CD4-positive, CD25-positive, alpha-beta regulatory T cell (primary cell): ENCODE results near the gene SLC16A8. TPM values are rescaled to one million over a fixed set of nuclear protein-coding genes. Genes with fewer than 3 reads are reported as not detected.
"Not testable (repeated sequence)": the region's sequence is repeated elsewhere in the genome, so short reads cannot be mapped to it uniquely, and the experiment has no call there.

Source experiments
- ATAC-seq, 2 donors: fragments of 150-1000 bp; cut with Tn5 transposase; one replicate each; pipeline ENCODE4 v1.10.0; 2021; ENCODE audit warnings: low read depth in 2 of 2, moderate number of reproducible peaks in 2 of 2, moderate library complexity in 1 of 2
- DNase-seq, 3 donors: peaks; one replicate each; pipeline versions ENCODE4 v3.0.0 to v3.0.0-alpha.2; 2012 to 2022; ENCODE audit warnings: mixed read lengths in 1 of 3
- H3K27ac ChIP-seq: one replicate; pipeline ENCODE4 v1.7.0; 2013; ENCODE audit warnings: mild to moderate bottlenecking, low read length; ENCODE audit not compliant: insufficient read depth, poor library complexity, severe bottlenecking
- H3K27me3 ChIP-seq: one replicate; pipeline ENCODE4 v1.7.0; 2013; ENCODE audit warnings: low read length; ENCODE audit not compliant: control insufficient read depth, insufficient read depth
- H3K36me3 ChIP-seq: one replicate; pipeline ENCODE4 v1.7.0; 2013; ENCODE audit warnings: mild to moderate bottlenecking, low read length, moderate library complexity; ENCODE audit not compliant: control insufficient read depth, insufficient read depth
- H3K4me1 ChIP-seq: 2 replicates; pipeline ENCODE4 v1.7.0; 2013; ENCODE audit warnings: mild to moderate bottlenecking, low read length; ENCODE audit not compliant: insufficient read depth, control insufficient read depth, poor library complexity, severe bottlenecking
- H3K4me3 ChIP-seq: one replicate; pipeline ENCODE4 v1.7.0; 2013; ENCODE audit warnings: low read depth, mild to moderate bottlenecking, low read length, moderate library complexity
- H3K9me3 ChIP-seq, 2 experiments: 1 replicate in 1 of 2; 2 replicates in 1 of 2; pipeline ENCODE4 v1.7.0; 2013; ENCODE audit warnings: low read length in 2 of 2, mild to moderate bottlenecking in 1 of 2, moderate library complexity in 1 of 2; ENCODE audit not compliant: control insufficient read depth in 2 of 2
- H3K27ac Mint-ChIP-seq, 3 donors: one replicate each; pipeline ENCODE4 v1.8.0; 2020 to 2022; ENCODE audit warnings: mild to moderate bottlenecking in 3 of 3, mixed read lengths in 3 of 3, moderate library complexity in 2 of 3
- H3K27me3 Mint-ChIP-seq: one replicate; pipeline ENCODE4 v1.8.0; 2022; ENCODE audit warnings: mild to moderate bottlenecking, mixed read lengths
- H3K36me3 Mint-ChIP-seq: one replicate; pipeline ENCODE4 v1.8.0; 2020; ENCODE audit warnings: mixed read lengths
- H3K4me1 Mint-ChIP-seq, 4 donors: one replicate each; pipeline ENCODE4 v1.8.0; 2020 to 2022; ENCODE audit warnings: mixed read lengths in 4 of 4, mild to moderate bottlenecking in 1 of 4
- H3K4me3 Mint-ChIP-seq, 4 donors: one replicate each; pipeline ENCODE4 v1.8.0; 2020 to 2022; ENCODE audit warnings: mild to moderate bottlenecking in 4 of 4, mixed read lengths in 4 of 4, moderate library complexity in 3 of 4
- H3K9me3 Mint-ChIP-seq, 7 donors: one replicate each; pipeline ENCODE4 v1.8.0; 2020 to 2022; ENCODE audit warnings: mixed read lengths in 7 of 7, mild to moderate bottlenecking in 3 of 7, moderate library complexity in 2 of 7
- polyA plus RNA-seq, 4 donors: library from polyadenylated mRNA; unstranded; fragments of 300-500 nt; fragmentation: Illumina TruSeq; gene quantifications; one replicate each; pipeline ENCODE4 v1.2.3, GENCODE V29; 2021
- total RNA-seq: library from RNA; stranded (reverse); gene quantifications from one replicate; pipeline ENCODE4 v1.2.3, GENCODE V29; 2022

SLC16A8 gene
- total and polyA plus RNA-seq, 5 donors from 2014 or later = not detected

- no peaks in the 10 kb centered on the region for H3K4me1 ChIP-seq
- H3K27ac Mint-ChIP-seq = no peak overlapping the region
- H3K36me3 ChIP-seq = peaks cover 3% of the 10 kb centered on the region
- H3K4me3 ChIP-seq = no peak overlapping the region
- DNase-seq (no peak), ATAC-seq (no peak)
- no peak overlapping the region for H3K27ac ChIP-seq
- H3K27me3 Mint-ChIP-seq = peaks cover 5% of the 10 kb centered on the region
- H3K4me1 Mint-ChIP-seq = peaks cover 2 to 7% (median 4%) of the 10 kb centered on the region in 4 donors
- H3K9me3 ChIP-seq = no peaks in the 10 kb centered on the region
- no peaks in the 10 kb centered on the region for H3K27me3 ChIP-seq
- H3K4me3 Mint-ChIP-seq = no peak overlapping the region
- H3K9me3 Mint-ChIP-seq = no peaks in the 10 kb centered on the region
- H3K36me3 Mint-ChIP-seq = peaks cover 14% of the 10 kb centered on the region
Measured at GRCh38 chr22:38118182-38118581, 34.2 kb upstream of the SLC16A8 start.

DNA sequence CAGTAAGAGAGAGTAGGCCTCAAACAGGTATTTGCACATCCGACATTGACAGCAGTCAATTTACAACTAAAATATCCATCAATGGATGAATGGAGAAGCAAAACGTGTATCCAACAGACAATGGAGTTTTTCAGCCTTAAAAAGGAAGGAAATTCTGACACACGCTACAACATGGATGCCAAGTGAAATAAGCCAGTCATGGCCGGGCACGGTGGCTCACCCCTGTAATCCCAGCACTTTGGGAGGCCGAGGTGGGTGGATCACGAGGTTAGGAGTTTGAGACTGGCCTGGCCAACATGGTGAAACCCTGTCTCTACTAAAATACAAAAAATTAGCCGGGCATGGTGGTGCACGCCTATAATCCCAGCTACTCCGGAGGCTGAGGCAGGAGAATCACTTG lies 33.6 kb upstream of the SLC16A8 start:
- ATAC-seq, H3K36me3 ChIP-seq, H3K4me1 Mint-ChIP-seq, H3K27ac ChIP-seq, H3K4me1 ChIP-seq, DNase-seq, H3K4me3 Mint-ChIP-seq, H3K27me3 ChIP-seq, H3K27me3 Mint-ChIP-seq, H3K9me3 ChIP-seq, H3K4me3 ChIP-seq, H3K9me3 Mint-ChIP-seq, H3K27ac Mint-ChIP-seq: not testable (repeated sequence)
- H3K36me3 Mint-ChIP-seq = peaks cover 16% of the 10 kb centered on the region

- Mint-ChIP-seq H3K27me3 (peaks cover 5% of the 10 kb centered on the region), H3K9me3 (peaks cover 0 to 1% (median 0%) of the 10 kb centered on the region in 7 donors), H3K4me1 (peaks cover 2 to 7% (median 4%) of the 10 kb centered on the region in 4 donors), H3K4me3 (no peak overlapping the region), H3K27ac (no peak overlapping the region), H3K36me3 (peaks cover 16% of the 10 kb centered on the region)
- Histone ChIP-seq H3K36me3 (peaks cover 3% of the 10 kb centered on the region), H3K27me3 (no peaks in the 10 kb centered on the region), H3K4me3 (no peak overlapping the region), H3K4me1 (no peaks in the 10 kb centered on the region), H3K27ac (no peak overlapping the region), H3K9me3 (no peaks in the 10 kb centered on the region)
- ATAC-seq (no peak), DNase-seq (no peak)
Measured at GRCh38 chr22:38115423-38116205, 31.6 kb upstream of the SLC16A8 start.

DNA sequence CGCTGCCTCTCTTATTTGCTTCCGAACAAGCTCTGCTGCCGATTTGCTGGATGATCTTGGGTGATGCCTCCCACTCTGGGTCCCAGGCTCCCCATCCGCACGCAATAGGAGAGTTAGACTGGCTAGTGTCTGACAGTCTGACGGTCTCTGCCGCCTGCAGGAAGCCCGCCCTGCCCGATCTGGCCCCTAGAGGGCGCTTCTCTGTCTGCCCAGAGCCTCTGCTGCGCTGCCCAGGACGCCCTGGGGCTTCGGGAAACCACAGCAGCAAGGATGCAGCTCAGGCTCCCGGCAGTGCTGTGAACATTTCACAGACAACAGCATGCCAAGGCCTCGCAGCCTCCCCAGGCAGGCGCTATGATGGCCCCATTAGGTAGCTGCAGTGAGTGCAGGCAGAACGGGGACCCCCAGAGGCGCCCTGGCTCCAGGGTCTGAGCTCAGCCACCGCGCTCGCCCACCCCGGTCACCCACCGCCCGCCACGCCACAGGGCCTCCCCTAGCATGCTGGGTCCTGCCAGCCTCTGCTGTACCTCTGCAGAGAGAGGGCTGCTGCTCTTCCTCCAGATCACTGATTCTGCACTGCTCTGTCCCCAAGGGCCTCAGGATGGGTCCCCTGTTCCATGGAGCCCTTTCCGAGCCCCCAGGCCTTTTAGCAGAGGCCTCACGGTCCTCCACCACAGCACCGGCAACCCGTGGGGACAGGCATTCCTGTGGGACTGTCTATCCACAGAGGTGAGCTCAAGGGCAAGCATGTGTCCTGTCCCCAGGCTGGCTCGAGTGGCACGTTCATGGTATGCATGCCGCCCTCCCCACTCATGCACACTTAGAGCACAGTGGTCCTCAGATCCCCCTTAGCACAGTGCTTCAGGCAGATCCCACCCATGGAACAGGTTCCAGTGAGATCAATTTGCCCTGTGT lies 30.8 kb upstream of the SLC16A8 start:
- Histone ChIP-seq H3K4me3 (no peak overlapping the region), H3K4me1 (no peaks in the 10 kb centered on the region), H3K36me3 (peaks cover 3% of the 10 kb centered on the region), H3K27me3 (no peaks in the 10 kb centered on the region), H3K27ac (no peak overlapping the region), H3K9me3 (no peaks in the 10 kb centered on the region)
- Mint-ChIP-seq H3K4me1 (peaks cover 2 to 7% (median 4%) of the 10 kb centered on the region in 4 donors), H3K9me3 (peaks cover 0 to 1% (median 0%) of the 10 kb centered on the region in 7 donors), H3K27me3 (peaks cover 5% of the 10 kb centered on the region), H3K27ac (peak overlapping the region in 1 of 3 donors; percentile 31), H3K4me3 (peak overlapping the region in 2 of 4 donors; percentile 51 to 72), H3K36me3 (peaks cover 14% of the 10 kb centered on the region)
- DNase-seq (peak; percentile 42 to 70 (median 62)), ATAC-seq (peak; percentile 62 to 70)

DNA sequence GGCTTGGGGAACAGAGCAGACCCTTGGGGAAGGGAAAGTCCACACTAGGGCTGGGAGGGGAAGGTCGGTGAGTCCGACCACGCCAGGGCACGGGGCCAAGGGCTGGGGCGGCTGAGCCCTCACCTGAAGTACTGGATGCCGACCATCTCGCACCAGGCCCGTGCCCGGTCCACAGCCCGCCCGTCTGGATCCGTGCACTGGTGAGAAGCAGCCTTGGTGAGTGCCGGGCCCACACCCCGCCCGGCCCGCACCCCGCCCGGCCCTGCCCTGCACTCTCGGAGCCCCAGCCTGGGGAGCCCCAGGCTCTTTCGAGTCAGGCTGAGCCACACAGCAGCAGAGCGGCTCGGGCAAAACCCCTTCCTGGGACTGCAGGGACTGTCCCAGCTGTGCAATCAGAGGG lies 28.4 kb upstream of the SLC16A8 start:
- Mint-ChIP-seq H3K4me3 (no peak overlapping the region), H3K36me3 (peaks cover 10% of the 10 kb centered on the region), H3K4me1 (peaks cover 2 to 7% (median 4%) of the 10 kb centered on the region in 4 donors), H3K27ac (no peak overlapping the region), H3K9me3 (peaks cover 0 to 1% (median 0%) of the 10 kb centered on the region in 7 donors), H3K27me3 (peaks cover 10% of the 10 kb centered on the region)
- no peak overlapping the region for H3K4me3 ChIP-seq
- peaks cover 3% of the 10 kb centered on the region for H3K36me3 ChIP-seq
- DNase-seq (no peak), ATAC-seq (no peak)
- H3K9me3 ChIP-seq = no peaks in the 10 kb centered on the region
- no peak overlapping the region for H3K27ac ChIP-seq
- no peaks in the 10 kb centered on the region for H3K27me3 ChIP-seq
- H3K4me1 ChIP-seq = no peaks in the 10 kb centered on the region

GRCh38 chr22:38111925-38112355 lies 28.0 kb upstream of the SLC16A8 start:
- peaks cover 10% of the 10 kb centered on the region for H3K36me3 Mint-ChIP-seq
- peaks cover 10% of the 10 kb centered on the region for H3K27me3 Mint-ChIP-seq
- Histone ChIP-seq H3K9me3 (no peaks in the 10 kb centered on the region), H3K36me3 (peaks cover 3% of the 10 kb centered on the region), H3K4me3 (no peak overlapping the region), H3K27ac (no peak overlapping the region), H3K4me1 (no peaks in the 10 kb centered on the region), H3K27me3 (no peaks in the 10 kb centered on the region)
- peaks cover 0 to 1% (median 0%) of the 10 kb centered on the region in 7 donors for H3K9me3 Mint-ChIP-seq
- DNase-seq = no peak
- ATAC-seq = no peak
- H3K4me3 Mint-ChIP-seq = no peak overlapping the region
- H3K4me1 Mint-ChIP-seq = peaks cover 2 to 7% (median 4%) of the 10 kb centered on the region in 4 donors
- no peak overlapping the region for H3K27ac Mint-ChIP-seq

DNA sequence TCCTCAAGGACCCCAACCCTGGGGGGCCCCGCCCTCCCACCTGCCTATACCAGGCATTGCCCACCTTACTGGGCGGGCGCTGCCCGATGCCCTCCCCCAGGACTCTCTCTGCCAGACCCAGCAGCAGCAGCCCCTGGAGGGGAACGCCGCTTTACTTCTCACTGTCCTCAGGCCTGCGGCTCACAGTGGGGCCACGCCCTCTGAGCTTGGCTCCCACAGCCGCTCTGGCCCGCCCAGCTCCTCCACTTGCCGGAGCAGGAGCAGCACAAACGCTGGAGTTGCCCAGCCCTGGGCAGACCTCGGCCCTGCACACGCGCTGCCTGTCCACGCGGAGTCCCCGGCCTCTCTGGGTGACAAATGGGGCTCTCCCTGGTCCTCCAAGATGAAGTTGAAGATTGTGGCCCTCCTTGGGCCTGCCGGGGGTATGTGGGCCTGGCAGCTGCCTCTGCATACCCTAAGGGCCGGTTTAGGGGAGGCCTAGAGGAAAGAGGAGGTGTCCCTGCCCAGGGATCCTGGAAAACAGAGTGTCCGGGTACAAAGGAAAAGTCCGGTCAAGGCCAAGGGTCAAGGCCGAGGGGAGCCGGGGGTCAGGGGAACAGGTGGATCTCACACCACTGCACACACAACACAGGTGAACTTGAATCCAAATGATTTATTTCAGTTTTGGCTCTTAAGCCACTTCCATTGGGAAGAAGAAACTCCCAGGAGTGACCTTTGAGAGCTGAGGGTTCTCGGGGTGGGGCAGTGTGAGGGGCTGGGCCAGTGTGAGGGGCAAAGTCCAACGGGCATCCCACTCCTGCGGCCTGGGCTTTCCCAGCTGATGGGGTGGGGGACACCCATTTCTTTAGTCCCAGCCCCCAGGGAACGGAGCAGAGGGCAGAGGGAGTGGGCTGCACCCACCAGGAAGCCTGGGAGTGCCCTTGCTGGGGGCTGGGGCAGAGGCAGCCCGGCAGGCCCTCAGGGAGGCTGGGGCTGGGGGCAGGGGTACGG lies 27.2 kb upstream of the SLC16A8 start:
- DNase-seq (no peak), ATAC-seq (no peak)
- Mint-ChIP-seq H3K36me3 (peaks cover 10% of the 10 kb centered on the region), H3K9me3 (peaks cover 0 to 1% (median 0%) of the 10 kb centered on the region in 7 donors), H3K27ac (no peak overlapping the region), H3K27me3 (peaks cover 10% of the 10 kb centered on the region), H3K4me3 (no peak overlapping the region), H3K4me1 (peaks cover 2 to 7% (median 4%) of the 10 kb centered on the region in 4 donors)
- Histone ChIP-seq H3K36me3 (peaks cover 3% of the 10 kb centered on the region), H3K9me3 (no peaks in the 10 kb centered on the region), H3K4me1 (no peaks in the 10 kb centered on the region), H3K27me3 (no peaks in the 10 kb centered on the region), H3K4me3 (no peak overlapping the region), H3K27ac (no peak overlapping the region)
